T-cell (primary cell): ENCODE measurements around the gene CAMK2D. TPM values are rescaled to one million over a fixed set of nuclear protein-coding genes. Genes with fewer than 3 reads are reported as not detected.

Experiments used
- ATAC-seq, 4 experiments: fragments of 200-7000 bp in 3 of 4; fragments of 150-1000 bp in 1 of 4; cut with Tn5 transposase; replicated peaks in 1 of 4; 1 replicate in 3 of 4; 2 replicates in 1 of 4; pipeline ENCODE4 v1.10.0; 2021; ENCODE audit warnings: moderate library complexity in 3 of 4, mild to moderate bottlenecking in 2 of 4, moderate number of reproducible peaks in 1 of 4
- CTCF ChIA-PET, 2 donors: fragments of 300-600 bp; sonication (Branson Sonifier 250); formaldehyde crosslinking; loops; one replicate each; lab custom pipeline; 2022; ENCODE audit warnings: antibody characterized with exemption in 2 of 2; lab: Charles Lee
- POLR2A ChIA-PET, 2 donors: fragments of 300-600 bp; sonication (Branson Sonifier 250); formaldehyde crosslinking; loops; one replicate each; lab custom pipeline; 2022; ENCODE audit warnings: antibody characterized with exemption in 2 of 2; lab: Charles Lee
- DNase-seq, 35 experiments: peaks; one replicate each; pipeline versions ENCODE4 v3.0.0 to v3.0.0-alpha.2; 2013 to 2023
- H3K27ac ChIP-seq: one replicate; pipeline ENCODE4 v1.5.1; 2013; ENCODE audit warnings: low read length
- H3K27me3 ChIP-seq, 2 experiments: replicated peaks in 1 of 2; 1 replicate in 1 of 2; 2 replicates in 1 of 2; pipeline versions ENCODE4 v1.6.1 to v1.7.0; 2013; ENCODE audit warnings: low read length in 1 of 2, mixed read lengths in 1 of 2; ENCODE audit not compliant: control insufficient read depth in 2 of 2, insufficient read depth in 2 of 2; ENCODE audit errors: extremely low read depth in 1 of 2
- H3K36me3 ChIP-seq, 2 donors: 1 replicate in 1 of 2; 2 replicates in 1 of 2; pipeline versions ENCODE4 v1.6.1 to v1.7.0; 2013; ENCODE audit warnings: low read length in 1 of 2; ENCODE audit not compliant: control insufficient read depth in 2 of 2, insufficient read depth in 1 of 2; ENCODE audit errors: extremely low read depth in 1 of 2
- H3K4me1 ChIP-seq, 2 experiments: 1 replicate in 1 of 2; 2 replicates in 1 of 2; pipeline versions ENCODE4 v1.6.1 to v1.7.0; 2013; ENCODE audit warnings: low read length in 2 of 2, mixed read lengths in 1 of 2; ENCODE audit not compliant: insufficient read depth in 2 of 2, control insufficient read depth in 1 of 2; ENCODE audit errors: extremely low read depth in 1 of 2
- H3K4me3 ChIP-seq, 2 donors: 1 replicate in 1 of 2; 2 replicates in 1 of 2; pipeline versions ENCODE4 v1.5.1 to v1.7.0; 2013; ENCODE audit warnings: mild to moderate bottlenecking in 2 of 2, low read length in 1 of 2, moderate library complexity in 1 of 2; ENCODE audit not compliant: control insufficient read depth in 1 of 2; ENCODE audit errors: extremely low read depth in 1 of 2
- H3K9me3 ChIP-seq: 2 replicates; pipeline ENCODE4 v1.7.0; 2013
- H3K27ac Mint-ChIP-seq, 2 donors: one replicate each; pipeline ENCODE4 v1.8.0; 2020 to 2021; ENCODE audit warnings: mild to moderate bottlenecking in 2 of 2, mixed read lengths in 2 of 2
- H3K27me3 Mint-ChIP-seq, 2 donors: one replicate each; pipeline ENCODE4 v1.8.0; 2021 to 2022; ENCODE audit warnings: mixed read lengths in 2 of 2
- H3K36me3 Mint-ChIP-seq: one replicate; pipeline ENCODE4 v1.8.0; 2021; ENCODE audit warnings: mixed read lengths
- H3K4me1 Mint-ChIP-seq, 3 donors: one replicate each; pipeline ENCODE4 v1.8.0; 2020 to 2022; ENCODE audit warnings: mixed read lengths in 3 of 3, mild to moderate bottlenecking in 1 of 3
- H3K4me3 Mint-ChIP-seq, 3 donors: one replicate each; pipeline ENCODE4 v1.8.0; 2020 to 2022; ENCODE audit warnings: mild to moderate bottlenecking in 3 of 3, mixed read lengths in 3 of 3, moderate library complexity in 3 of 3
- H3K9me3 Mint-ChIP-seq, 3 donors: one replicate each; pipeline ENCODE4 v1.8.0; 2020 to 2022; ENCODE audit warnings: mixed read lengths in 3 of 3
- WGBS: methylation state at CpG from one replicate; pipeline ENCODE4 v1.1.5; 2013; ENCODE audit warnings: missing lambda C conversion rate; ENCODE audit not compliant: insufficient coverage; 5-methylcytosine and 5-hydroxymethylcytosine counted together
- total RNA-seq, 35 experiments: library from RNA in 6 of 35; stranded (reverse) in 6 of 35; fragments of 120-200 nt in 1 of 35; gene quantifications; one replicate each; pipeline versions ENCODE4 v1.2.1 to v1.2.4 and lab custom pipeline; 2013 to 2026

The CAMK2D gene
- total RNA-seq, 5 donors from 2014 or later (not counting 1 experiment from before 2014, with no cell fraction given), result 30.9 to 36.2 (median 35.4) TPM

DNA sequence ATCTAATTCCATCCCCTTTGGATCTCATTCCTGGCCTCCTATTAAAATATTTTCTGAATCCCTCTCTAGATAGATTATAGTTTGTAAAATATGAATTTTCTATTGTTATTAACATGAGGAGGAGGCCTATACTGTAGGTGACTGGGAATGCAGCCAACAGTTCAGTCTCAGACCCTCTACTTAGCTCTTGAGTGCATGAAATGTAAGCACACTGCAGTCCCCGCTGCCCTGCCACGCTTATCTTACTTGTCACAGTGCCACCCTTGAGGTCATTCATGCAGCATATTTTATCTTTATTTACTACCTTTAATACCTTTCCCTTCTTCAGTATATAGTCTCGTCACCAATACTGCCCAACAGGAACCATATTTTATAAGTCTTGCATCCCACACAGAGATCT, 151.0 kb downstream of the CAMK2D start:
- no peak overlapping the region for H3K4me3 Mint-ChIP-seq
- CTCF ChIA-PET, result no interaction called here
- Histone ChIP-seq H3K4me3 (no peak overlapping the region), H3K27ac (no peak overlapping the region), H3K4me1 (no peaks in the 10 kb centered on the region), H3K36me3 (peaks cover 0 to 10% of the 10 kb centered on the region in 2 donors), H3K9me3 (no peaks in the 10 kb centered on the region), H3K27me3 (no peaks in the 10 kb centered on the region)
- no peak for DNase-seq
- no peak overlapping the region for H3K27ac Mint-ChIP-seq
- no peaks in the 10 kb centered on the region for H3K27me3 Mint-ChIP-seq
- H3K4me1 Mint-ChIP-seq, result peaks cover 7 to 37% (median 12%) of the 10 kb centered on the region in 3 donors
- H3K36me3 Mint-ChIP-seq, result peaks cover 47% of the 10 kb centered on the region
- 100% methylated on average over 2 of the region's 3 CpGs for WGBS
- POLR2A ChIA-PET, result interaction anchor here in 1 of 2 donors (0.8 kb wide), 1 partner anchor 92 kb away, joined by 3 read pairs; no protein-coding TSS in a partner anchor
- no peak for ATAC-seq
- peaks cover 0 to 4% (median 0%) of the 10 kb centered on the region in 3 donors for H3K9me3 Mint-ChIP-seq

DNA sequence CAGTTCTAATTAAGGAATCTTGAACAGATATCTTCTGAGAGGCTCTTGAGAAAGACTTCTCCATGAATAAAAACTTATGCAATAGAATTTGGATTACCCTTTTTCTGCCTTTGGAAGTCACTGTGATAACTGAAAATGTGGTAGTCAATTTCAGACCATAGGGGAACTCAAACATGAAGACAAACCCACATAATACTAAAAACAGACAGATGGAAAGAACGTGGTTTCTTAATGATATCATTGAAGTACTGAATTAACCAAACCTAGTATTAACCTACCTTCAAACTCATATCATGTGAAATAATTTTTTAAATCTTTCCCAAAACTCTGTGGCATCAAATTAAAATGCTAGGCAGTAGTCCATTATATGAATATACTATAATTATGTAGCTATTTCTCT, 153.5 kb downstream of the CAMK2D start:
- ChIA-PET CTCF (interaction anchor here in 1 of 2 donors (0.6 kb wide), 1 partner anchor 53 kb away, joined by 3 read pairs; no protein-coding TSS in a partner anchor), POLR2A (no interaction called here)
- Mint-ChIP-seq H3K4me3 (no peak overlapping the region), H3K27me3 (no peaks in the 10 kb centered on the region), H3K36me3 (peaks cover 52% of the 10 kb centered on the region), H3K27ac (no peak overlapping the region), H3K4me1 (peaks cover 0 to 22% (median 18%) of the 10 kb centered on the region in 3 donors), H3K9me3 (peaks cover 0 to 4% (median 0%) of the 10 kb centered on the region in 3 donors)
- Histone ChIP-seq H3K36me3 (peaks cover 0 to 11% of the 10 kb centered on the region in 2 donors), H3K4me3 (no peak overlapping the region), H3K27me3 (no peaks in the 10 kb centered on the region), H3K4me1 (no peaks in the 10 kb centered on the region), H3K9me3 (no peaks in the 10 kb centered on the region), H3K27ac (no peak overlapping the region)
- ATAC-seq (no peak), DNase-seq (no peak)
- no CpG with 5 or more reads among the region's 1 CpG for WGBS

GRCh38 chr4:113607147-113607720, 154.3 kb downstream of the CAMK2D start:
- Mint-ChIP-seq H3K36me3 (peaks cover 58% of the 10 kb centered on the region), H3K9me3 (peaks cover 0 to 4% (median 0%) of the 10 kb centered on the region in 3 donors), H3K27ac (no peak overlapping the region), H3K4me3 (no peak overlapping the region), H3K27me3 (no peaks in the 10 kb centered on the region), H3K4me1 (peaks cover 0 to 28% (median 18%) of the 10 kb centered on the region in 3 donors)
- no peak overlapping the region for H3K27ac ChIP-seq
- ATAC-seq (no peak), DNase-seq (no peak)
- 94% methylated on average over 9 of the region's 9 CpGs for WGBS
- no peaks in the 10 kb centered on the region for H3K4me1 ChIP-seq
- peaks cover 0 to 11% of the 10 kb centered on the region in 2 donors for H3K36me3 ChIP-seq
- no peaks in the 10 kb centered on the region for H3K9me3 ChIP-seq
- POLR2A ChIA-PET, result no interaction called here
- H3K27me3 ChIP-seq, result no peaks in the 10 kb centered on the region
- CTCF ChIA-PET, result interaction anchor here (0.5 to 0.7 kb wide), 6 partner anchors 31 to 1550 kb away, joined by 3 to 6 read pairs (median 3); no protein-coding TSS in a partner anchor
- no peak overlapping the region for H3K4me3 ChIP-seq

DNA sequence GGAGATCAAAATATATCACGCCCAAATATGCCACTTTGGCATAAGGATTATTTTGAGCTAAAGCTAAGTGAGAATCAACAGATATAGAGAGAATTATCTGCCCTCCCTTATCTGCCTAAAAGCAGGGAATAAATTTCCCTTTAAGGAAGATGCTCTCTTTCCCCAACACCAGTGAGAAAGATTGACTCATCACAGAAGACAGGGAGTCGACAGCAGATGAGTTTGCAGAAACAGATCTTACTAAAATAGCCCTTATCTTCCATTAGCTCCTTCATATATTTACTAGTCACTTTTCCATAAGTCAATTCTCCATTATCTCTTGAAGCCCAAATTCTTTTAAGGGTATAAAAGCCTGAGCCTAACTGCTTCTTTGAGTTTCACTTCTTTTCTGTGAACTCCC, 156.6 kb downstream of the CAMK2D start:
- no peak overlapping the region for H3K4me3 Mint-ChIP-seq
- Histone ChIP-seq H3K9me3 (no peaks in the 10 kb centered on the region), H3K27ac (no peak overlapping the region), H3K36me3 (peaks cover 0 to 11% of the 10 kb centered on the region in 2 donors), H3K4me3 (no peak overlapping the region), H3K27me3 (no peaks in the 10 kb centered on the region), H3K4me1 (no peaks in the 10 kb centered on the region)
- no peak for DNase-seq
- ChIA-PET CTCF (no interaction called here), POLR2A (interaction anchor here in 1 of 2 donors (1.2 kb wide), 1 partner anchor 13 kb away, joined by 3 read pairs; no protein-coding TSS in a partner anchor)
- H3K9me3 Mint-ChIP-seq, result peaks cover 0 to 4% (median 0%) of the 10 kb centered on the region in 3 donors
- H3K36me3 Mint-ChIP-seq, result peaks cover 58% of the 10 kb centered on the region
- peaks cover 3 to 26% (median 18%) of the 10 kb centered on the region in 3 donors for H3K4me1 Mint-ChIP-seq
- ATAC-seq, result no peak
- 83% methylated on average over 1 of the region's 2 CpGs for WGBS
- no peak overlapping the region for H3K27ac Mint-ChIP-seq
- H3K27me3 Mint-ChIP-seq, result no peaks in the 10 kb centered on the region

DNA sequence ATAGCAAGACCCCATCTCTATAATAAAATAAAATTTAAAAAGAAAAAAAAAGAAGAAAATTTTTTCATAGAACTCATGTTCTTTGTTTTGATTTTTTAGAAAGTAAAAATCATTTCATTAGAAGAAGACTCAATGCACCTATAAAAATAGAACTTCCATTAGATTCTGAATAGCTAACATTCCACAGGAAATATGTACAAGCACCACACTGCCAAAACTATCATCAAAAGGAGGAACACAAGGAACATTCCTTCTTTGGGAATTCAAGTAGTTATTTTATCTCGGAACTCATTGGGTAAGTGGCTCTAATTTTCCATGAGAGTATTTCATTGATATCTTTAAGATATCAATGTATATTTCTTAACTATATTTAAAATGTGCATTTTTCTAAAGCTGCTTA, 157.6 kb downstream of the CAMK2D start:
- ChIA-PET CTCF (interaction anchor here in 1 of 2 donors (0.6 kb wide), 1 partner anchor 12 kb away, joined by 3 read pairs; no protein-coding TSS in a partner anchor), POLR2A (interaction anchor here in 1 of 2 donors (0.7 kb wide), 1 partner anchor 209 kb away, joined by 3 read pairs; no protein-coding TSS in a partner anchor)
- no peaks in the 10 kb centered on the region for H3K27me3 Mint-ChIP-seq
- DNase-seq (no peak), ATAC-seq (no peak)
- H3K27ac Mint-ChIP-seq, result no peak overlapping the region
- Histone ChIP-seq H3K27ac (no peak overlapping the region), H3K27me3 (no peaks in the 10 kb centered on the region), H3K4me3 (no peak overlapping the region), H3K9me3 (no peaks in the 10 kb centered on the region), H3K36me3 (peaks cover 0 to 12% of the 10 kb centered on the region in 2 donors), H3K4me1 (no peaks in the 10 kb centered on the region)
- H3K9me3 Mint-ChIP-seq, result peaks cover 0 to 4% (median 0%) of the 10 kb centered on the region in 3 donors
- no peak overlapping the region for H3K4me3 Mint-ChIP-seq
- WGBS, result no CpG with 5 or more reads among the region's 1 CpG
- peaks cover 59% of the 10 kb centered on the region for H3K36me3 Mint-ChIP-seq
- peaks cover 6 to 28% (median 19%) of the 10 kb centered on the region in 3 donors for H3K4me1 Mint-ChIP-seq

GRCh38 chr4:113602646-113603228, 158.8 kb downstream of the CAMK2D start:
- Mint-ChIP-seq H3K4me3 (no peak overlapping the region), H3K4me1 (peaks cover 12 to 33% (median 31%) of the 10 kb centered on the region in 3 donors), H3K36me3 (peaks cover 60% of the 10 kb centered on the region), H3K27me3 (no peaks in the 10 kb centered on the region), H3K9me3 (peaks cover 0 to 4% (median 0%) of the 10 kb centered on the region in 3 donors), H3K27ac (no peak overlapping the region)
- Histone ChIP-seq H3K9me3 (no peaks in the 10 kb centered on the region), H3K27ac (no peak overlapping the region), H3K4me1 (no peaks in the 10 kb centered on the region), H3K27me3 (no peaks in the 10 kb centered on the region), H3K4me3 (no peak overlapping the region), H3K36me3 (peaks cover 0 to 14% of the 10 kb centered on the region in 2 donors)
- ATAC-seq (no peak), DNase-seq (no peak)
- ChIA-PET POLR2A (no interaction called here), CTCF (no interaction called here)
- WGBS, result 95% methylated on average over 3 of the region's 8 CpGs
